HG03103 (cell line): ENCODE data around the gene LRP1.
A peak's percentile ranks its signal among the peaks of the same experiment; 100 is the strongest.
"Not testable (repeated sequence)": the region's sequence is repeated elsewhere in the genome, so short reads cannot be mapped to it uniquely, and the experiment has no call there.

Experiments
- ATAC-seq: cut with Tn5 transposase; IDR thresholded peaks from one replicate; pipeline ENCODE4 v1.9.1; 2021; ENCODE audit warnings: low read depth; ENCODE audit not compliant: unreplicated experiment

LRP1 gene

GRCh38 chr12:57110104-57111030 lies 17.9 kb upstream of the LRP1 start:
- ATAC-seq, result no peak

- ATAC-seq, result peak; percentile 43
These were observed 17.1 kb upstream of the LRP1 start, which contains the start of gene STAT6 for GRCh38 chr12:57111031-57111734. TSS of gene STAT6 (minus strand) at chr12:57111362. CDS start at chr12:57108278, 3,084 bp downstream.

DNA sequence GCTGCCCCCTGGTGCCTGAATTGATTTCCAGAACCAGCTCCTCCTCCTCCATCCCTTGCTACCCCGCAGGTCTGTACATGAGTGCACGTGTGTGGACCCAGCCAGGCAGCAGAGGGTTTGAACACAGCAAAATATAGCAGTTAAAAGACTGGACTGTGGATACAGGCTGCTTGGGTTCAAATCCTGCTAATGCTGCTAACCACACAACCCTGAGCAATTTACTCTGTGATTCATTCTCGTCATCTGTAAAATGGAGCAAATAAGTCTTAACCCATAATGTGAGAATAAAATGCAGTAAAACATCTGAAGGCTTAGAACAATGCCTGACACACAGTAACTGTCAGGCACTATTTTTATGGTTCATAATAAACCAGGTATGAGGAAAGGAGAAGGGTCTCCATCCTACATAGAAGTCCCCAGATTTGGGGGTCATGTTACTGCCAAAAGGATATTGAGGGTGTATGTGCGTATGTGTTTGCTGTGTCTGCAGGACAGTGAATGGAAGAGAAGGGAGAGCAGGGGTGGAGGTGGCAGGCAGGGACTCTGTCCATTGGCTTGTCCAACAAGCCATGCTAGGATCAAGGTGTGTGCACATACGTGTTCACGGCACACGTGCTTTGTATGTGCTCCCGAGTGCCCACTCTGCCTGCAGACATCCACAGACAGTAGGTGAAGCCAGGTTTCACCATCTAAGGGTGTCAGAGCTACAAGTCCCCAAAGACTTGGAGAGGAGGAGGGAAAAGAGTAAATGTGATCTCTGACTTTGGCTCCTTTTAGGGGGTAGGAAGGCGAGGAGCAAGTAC lies 15.6 kb upstream of the LRP1 start:
- peak; percentile 51 for ATAC-seq

- ATAC-seq, result no peak
These were observed 11.6 kb upstream of the LRP1 start for GRCh38 chr12:57116580-57117281.

GRCh38 chr12:57118711-57119271 lies 9.5 kb upstream of the LRP1 start:
- no peak for ATAC-seq

DNA sequence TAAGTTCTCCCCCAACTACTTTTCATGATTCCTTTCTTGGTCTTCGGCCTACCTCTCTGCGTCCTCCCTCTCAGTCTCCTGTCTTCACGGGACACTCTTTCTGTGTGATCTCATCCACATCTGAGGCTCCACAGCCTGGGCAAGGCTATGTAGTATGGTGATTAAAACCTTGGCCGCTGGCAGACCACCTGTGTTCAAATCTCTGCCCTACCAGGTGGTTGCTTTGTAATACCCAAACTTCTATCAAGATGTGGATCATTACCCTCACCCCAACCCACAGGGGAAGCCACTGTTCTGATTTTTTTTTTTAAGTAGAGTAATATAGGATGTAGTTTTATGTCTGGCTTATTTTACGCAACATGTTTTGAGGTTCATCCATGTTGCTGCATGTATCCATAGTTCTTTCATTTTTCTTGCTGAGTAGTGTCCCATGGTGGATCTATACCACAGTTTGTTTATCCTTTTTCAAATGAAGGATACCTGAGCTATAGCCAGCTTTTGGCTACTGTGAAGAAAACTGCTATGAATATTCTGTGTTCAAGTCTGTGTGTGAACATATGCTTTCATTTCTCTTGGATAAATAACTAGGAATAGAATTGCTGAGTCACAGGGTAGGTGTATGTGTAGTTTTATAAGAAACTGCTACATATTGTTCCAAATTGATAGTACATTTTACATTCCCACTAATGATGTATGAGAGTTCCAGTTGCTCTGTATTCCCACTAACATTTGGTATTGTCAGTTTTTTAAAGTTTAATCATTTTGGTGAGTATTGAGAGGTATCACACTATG lies 8.8 kb upstream of the LRP1 start:
- ATAC-seq, result no peak

DNA sequence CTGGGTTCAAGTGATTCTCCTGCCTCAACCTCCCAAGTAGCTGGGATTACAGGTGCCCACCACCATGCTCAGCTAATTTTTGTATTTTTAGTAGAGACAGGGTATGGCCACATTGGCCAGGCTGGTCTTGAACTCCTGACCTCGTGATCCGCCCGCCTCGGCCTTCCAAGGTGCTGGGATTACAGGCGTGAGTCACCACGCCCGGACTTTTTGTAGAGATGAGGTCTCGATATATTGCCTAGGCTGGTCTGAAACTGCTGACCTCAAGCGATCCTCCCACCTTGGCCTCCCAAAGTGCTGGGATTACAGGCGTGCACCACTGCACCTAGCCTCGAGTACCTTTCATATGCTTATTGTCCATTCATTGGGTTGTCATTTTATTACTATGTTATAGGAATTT lies 7.6 kb upstream of the LRP1 start:
- ATAC-seq, result not testable (repeated sequence)

- no peak for ATAC-seq
These were observed 4.5 kb upstream of the LRP1 start for GRCh38 chr12:57123813-57124212.

GRCh38 chr12:57124261-57124877 lies 3.9 kb upstream of the LRP1 start:
- ATAC-seq, result no peak

DNA sequence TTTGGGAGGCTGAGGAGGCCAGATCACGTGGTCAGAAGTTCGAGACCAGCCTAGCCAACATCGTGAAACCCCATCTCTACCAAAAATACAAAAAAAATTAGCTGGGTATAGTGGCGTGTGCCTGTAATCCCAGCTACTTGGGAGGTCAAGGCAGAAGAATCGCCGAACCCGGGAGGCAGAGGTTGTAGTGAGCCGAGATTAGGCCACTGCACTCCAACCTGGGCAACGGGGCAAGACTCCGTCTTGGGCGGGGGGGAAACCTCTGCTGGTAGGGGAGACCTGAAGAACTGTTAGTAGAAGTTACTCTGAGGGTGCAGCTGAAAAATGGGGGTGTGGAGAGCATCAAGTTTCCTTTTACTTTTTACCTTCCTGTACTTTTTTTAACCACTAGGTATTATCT lies 2.2 kb upstream of the LRP1 start:
- no peak for ATAC-seq

- ATAC-seq, result no peak
These were observed 1.7 kb upstream of the LRP1 start for GRCh38 chr12:57126561-57126960.

DNA sequence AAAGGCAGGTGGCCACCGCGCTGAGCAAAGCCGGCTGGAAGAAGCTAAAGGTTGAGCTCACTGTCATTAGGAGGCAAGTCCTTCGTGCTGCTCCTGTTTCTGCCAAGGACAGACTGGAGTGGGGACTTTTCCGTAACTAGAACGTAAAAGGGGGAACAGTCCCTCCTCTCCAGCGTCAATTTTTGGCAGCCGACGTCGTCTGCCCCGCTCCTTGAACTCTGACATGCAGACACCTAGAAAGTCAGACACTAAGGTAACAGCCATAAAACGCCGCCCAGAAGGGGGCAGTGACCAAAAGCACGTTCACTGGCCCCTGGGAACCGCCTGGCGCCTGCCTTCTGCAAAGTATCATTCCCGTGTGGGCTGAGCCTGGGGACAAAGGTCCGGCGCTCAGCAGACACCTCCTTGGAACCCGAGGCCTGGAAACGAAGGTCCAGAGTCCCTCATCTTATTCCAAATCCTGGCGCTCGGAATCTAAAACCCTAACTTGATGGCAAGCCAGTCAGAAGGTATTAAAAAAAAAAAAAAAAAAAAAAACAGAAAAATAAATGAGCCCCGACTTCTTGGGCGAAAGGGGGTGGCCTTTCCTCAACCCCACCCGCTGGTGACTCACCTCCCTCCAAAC lies 1.1 kb upstream of the LRP1 start:
- no peak for ATAC-seq

GRCh38 chr12:57128519-57129247 lies 400 bp downstream of the LRP1 start:
- ATAC-seq, result no peak

GRCh38 chr12:57129321-57129842 lies 1.1 kb downstream of the LRP1 start:
- no peak for ATAC-seq

DNA sequence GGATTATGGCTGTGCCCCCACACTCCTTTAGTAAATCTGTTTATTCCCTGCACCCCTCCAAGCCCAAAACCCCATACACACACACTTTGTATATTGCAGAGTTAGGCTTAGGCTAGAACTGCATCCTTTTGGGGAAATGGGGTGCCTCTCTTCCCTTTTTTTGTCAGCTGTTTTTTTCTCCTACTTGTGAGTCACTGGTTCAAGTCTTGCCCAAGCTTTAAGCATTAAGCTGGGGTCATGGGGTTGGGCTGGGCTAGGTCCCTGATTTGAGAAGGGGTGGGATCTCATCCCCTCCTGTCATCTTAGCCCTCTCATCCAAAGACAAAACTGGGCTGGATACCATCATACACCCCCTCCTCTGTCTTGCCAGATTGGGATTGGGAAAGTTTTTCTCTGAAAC lies 1.6 kb downstream of the LRP1 start:
- ATAC-seq, result no peak

- no peak for ATAC-seq
These were observed 2.7 kb downstream of the LRP1 start for GRCh38 chr12:57130941-57131340.
